WI38 (cell line): Measurements from ENCODE around the gene MGAT3.

Experiments
- H3K4me3 ChIP-seq: 2 replicates; pipeline ENCODE4 v1.5.1; 2011; ENCODE audit warnings: low read depth, mild to moderate bottlenecking, control low read depth, low read length
- CTCF ChIP-seq: IDR thresholded peaks from 2 replicates; pipeline ENCODE4 v1.5.1; 2012; ENCODE audit warnings: low read depth, mild to moderate bottlenecking, control low read depth, low read length

MGAT3 gene

GRCh38 chr22:39434243-39434653 is 22.6 kb upstream of the MGAT3 start:
- no peak overlapping the region for H3K4me3 ChIP-seq
- TF ChIP-seq CTCF, result no peak

GRCh38 chr22:39434721-39435120 is 22.1 kb upstream of the MGAT3 start:
- H3K4me3 ChIP-seq, result no peak overlapping the region
- no peak for TF ChIP-seq CTCF

- TF ChIP-seq CTCF, result no peak
- no peak overlapping the region for H3K4me3 ChIP-seq
Observed at GRCh38 chr22:39435616-39436015, 21.2 kb upstream of the MGAT3 start.

- TF ChIP-seq CTCF, result no peak
- H3K4me3 ChIP-seq, result no peak overlapping the region
Observed at GRCh38 chr22:39437791-39438704, 18.8 kb upstream of the MGAT3 start.

- no peak overlapping the region for H3K4me3 ChIP-seq
- TF ChIP-seq CTCF, result no peak
Observed at GRCh38 chr22:39439170-39439569, 17.6 kb upstream of the MGAT3 start.

- TF ChIP-seq CTCF, result no peak
- H3K4me3 ChIP-seq, result no peak overlapping the region
Observed at GRCh38 chr22:39443398-39443797, 13.4 kb upstream of the MGAT3 start.

- H3K4me3 ChIP-seq, result no peak overlapping the region
- TF ChIP-seq CTCF, result no peak
Observed at GRCh38 chr22:39444247-39444800, 12.5 kb upstream of the MGAT3 start.
